ENCODE data around the gene E2F1.

Gene E2F1

GRCh38 chr20:33664762-33665144, 21.4 kb downstream of the E2F1 start:
- Histone ChIP-seq H3K27ac (no peak overlapping the region), H3K4me2 (ENCODE audit: low read length) (no peak overlapping the region), H3K36me3 (ENCODE audit: control insufficient read depth, insufficient read depth, low read length) (no peaks in the 10 kb centered on the region), H2AFZ (no peak overlapping the region), H3K79me2 (no peaks in the 10 kb centered on the region), H3K9ac (no peak overlapping the region), H3K4me1 (peaks cover 21% of the 10 kb centered on the region), H3K4me3 (ENCODE audit: low read depth, low read length) (no peak overlapping the region), H3K9me3 (ENCODE audit: control insufficient read depth, low read length) (no peaks in the 10 kb centered on the region), H3K27me3 (ENCODE audit: control insufficient read depth, insufficient read depth, low read length) (no peaks in the 10 kb centered on the region)
- TF ChIP-seq CTCF (IDR thresholded peaks at IDR 0.05), result no peak

- H3K4me3 ChIP-seq (ENCODE audit: low read depth, low read length), result peak overlapping the region; percentile 70
- H3K9me3 ChIP-seq (ENCODE audit: control insufficient read depth, low read length), result no peaks in the 10 kb centered on the region
- no peaks in the 10 kb centered on the region for H3K36me3 ChIP-seq (ENCODE audit: control insufficient read depth, insufficient read depth, low read length)
- H3K79me2 ChIP-seq, result no peaks in the 10 kb centered on the region
- H3K4me2 ChIP-seq (ENCODE audit: low read length), result peak overlapping the region; percentile 92
- peaks cover 21% of the 10 kb centered on the region for H3K4me1 ChIP-seq
- peak overlapping the region; percentile 60 for H3K27ac ChIP-seq
- H2AFZ ChIP-seq, result peak overlapping the region; percentile 93
- peak overlapping the region; percentile 32 for H3K9ac ChIP-seq
- no peaks in the 10 kb centered on the region for H3K27me3 ChIP-seq (ENCODE audit: control insufficient read depth, insufficient read depth, low read length)
- no peak for TF ChIP-seq CTCF (IDR thresholded peaks at IDR 0.05)
These were observed 22.0 kb downstream of the E2F1 start for GRCh38 chr20:33664085-33664761.

- Histone ChIP-seq H3K9ac (peak overlapping the region; percentile 32), H3K4me3 (ENCODE audit: low read depth, low read length) (peak overlapping the region; percentile 70), H3K36me3 (ENCODE audit: control insufficient read depth, insufficient read depth, low read length) (no peaks in the 10 kb centered on the region), H3K27ac (peak overlapping the region; percentile 60), H3K4me1 (peaks cover 21% of the 10 kb centered on the region), H3K4me2 (ENCODE audit: low read length) (peak overlapping the region; percentile 92), H3K79me2 (no peaks in the 10 kb centered on the region), H2AFZ (peak overlapping the region; percentile 93), H3K9me3 (ENCODE audit: control insufficient read depth, low read length) (no peaks in the 10 kb centered on the region), H3K27me3 (ENCODE audit: control insufficient read depth, insufficient read depth, low read length) (no peaks in the 10 kb centered on the region)
- no peak for TF ChIP-seq CTCF (IDR thresholded peaks at IDR 0.05)
These were observed 22.8 kb downstream of the E2F1 start for GRCh38 chr20:33663161-33664084.

GRCh38 chr20:33662172-33662571, 24.0 kb downstream of the E2F1 start, which contains the start of gene C20orf144:
Gene C20orf144 (plus strand): TSS chr20:33662327. CDS start chr20:33662346, 19 bp downstream.
- Histone ChIP-seq H3K79me2 (no peaks in the 10 kb centered on the region), H3K9me3 (ENCODE audit: control insufficient read depth, low read length) (no peaks in the 10 kb centered on the region), H3K9ac (no peak within 1 kb of the TSS), H3K27ac (peak within 1 kb of the TSS; percentile 60), H3K36me3 (ENCODE audit: control insufficient read depth, insufficient read depth, low read length) (no peaks in the 10 kb centered on the region), H3K4me3 (ENCODE audit: low read depth, low read length) (peak within 1 kb of the TSS; percentile 70), H3K4me2 (ENCODE audit: low read length) (peak within 1 kb of the TSS; percentile 92), H2AFZ (peak within 1 kb of the TSS; percentile 93), H3K4me1 (peaks cover 15% of the 10 kb centered on the region), H3K27me3 (ENCODE audit: control insufficient read depth, insufficient read depth, low read length) (no peaks in the 10 kb centered on the region)
- TF ChIP-seq CTCF (IDR thresholded peaks at IDR 0.05), result no peak
